Ovary (tissue), 3 donors: ENCODE data around the gene EYS.

Experiments used
- CTCF ChIP-seq, 3 donors: fragments of 450-650 bp in 2 of 3; fragments of 200-600 bp in 1 of 3; IDR thresholded peaks; one replicate each; pipeline versions ENCODE4 v1.5.1 to v1.8.0; 2016 to 2022; ENCODE audit warnings: antibody characterized with exemption in 3 of 3, mild to moderate bottlenecking in 1 of 3
- EP300 ChIP-seq: sonication (generic); formaldehyde crosslinking; IDR thresholded peaks from one replicate; pipeline ENCODE4 v1.6.1; 2017; ENCODE audit warnings: antibody characterized with exemption
- POLR2A ChIP-seq: fragments of 450-650 bp; IDR thresholded peaks from one replicate; pipeline ENCODE4 v1.6.1; 2017; ENCODE audit warnings: antibody characterized with exemption, mild to moderate bottlenecking, moderate library complexity
- donor health status: DM: no; HTN: no; CAD: no.

GRCh38 chr6:65531533-65531932 is 175.5 kb downstream of the EYS start:
- TF ChIP-seq EP300 (no peak), CTCF (IDR thresholded peaks at IDR 0.05) (no peak), POLR2A (no peak)
